GM23338 (cell line): ENCODE results near the gene VKORC1L1. TPM values are rescaled to one million over a fixed set of nuclear protein-coding genes. Genes with fewer than 3 reads are reported as not detected.

Experiments used
- ATAC-seq: fragments of 200-7000 bp; cut with Tn5 transposase; 3 replicates; pipeline ENCODE4 v1.9.1; 2020
- DNase-seq: peaks from one replicate; pipeline ENCODE4 v3.0.0-alpha.2; 2015; ENCODE audit warnings: low spot score
- H2AFZ ChIP-seq: fragments of 200-600 bp; sonication (generic); 2 replicates; pipeline ENCODE4 v1.8.0; 2016; ENCODE audit warnings: antibody characterized with exemption, mild to moderate bottlenecking, moderate library complexity
- H3F3A ChIP-seq: fragments of 200-600 bp; sonication (generic); replicated peaks from 2 replicates; pipeline ENCODE4 v1.8.0; 2017; ENCODE audit warnings: antibody characterized with exemption, mixed run types, low read depth
- H3K27ac ChIP-seq: fragments of 200-600 bp; sonication (generic); 2 replicates; pipeline ENCODE4 v1.6.1; 2016; ENCODE audit warnings: low read depth
- H3K27me3 ChIP-seq: fragments of 200-600 bp; sonication (generic); 2 replicates; pipeline ENCODE4 v1.8.0; 2016; ENCODE audit warnings: mild to moderate bottlenecking, mixed run types, moderate library complexity; ENCODE audit not compliant: insufficient read depth
- H3K36me3 ChIP-seq: fragments of 200-600 bp; sonication (generic); 2 replicates; pipeline ENCODE4 v1.8.0; 2016; ENCODE audit warnings: mild to moderate bottlenecking; ENCODE audit not compliant: insufficient read depth
- H3K4me1 ChIP-seq: fragments of 200-600 bp; sonication (generic); 2 replicates; pipeline ENCODE4 v1.8.0; 2016; ENCODE audit warnings: mild to moderate bottlenecking, moderate library complexity; ENCODE audit not compliant: insufficient read depth
- H3K4me2 ChIP-seq: fragments of 200-600 bp; sonication (generic); 2 replicates; pipeline ENCODE4 v1.7.1; 2017; ENCODE audit warnings: mixed run types
- H3K4me3 ChIP-seq: fragments of 200-600 bp; sonication (generic); 2 replicates; pipeline ENCODE4 v1.6.1; 2016; ENCODE audit warnings: mixed run types
- H3K79me2 ChIP-seq: fragments of 200-600 bp; sonication (generic); replicated peaks from 2 replicates; pipeline ENCODE4 v1.8.0; 2017; ENCODE audit warnings: mild to moderate bottlenecking; ENCODE audit not compliant: insufficient read depth
- H3K9me2 ChIP-seq: fragments of 200-600 bp; sonication (generic); 2 replicates; pipeline ENCODE4 v1.8.0; 2017; ENCODE audit not compliant: insufficient read depth
- H4K20me1 ChIP-seq: fragments of 200-600 bp; sonication (generic); replicated peaks from 2 replicates; pipeline ENCODE4 v1.8.0; 2017; ENCODE audit warnings: mild to moderate bottlenecking; ENCODE audit not compliant: insufficient read depth
- H3K27ac Mint-ChIP-seq: 2 replicates; pipeline ENCODE4 v1.8.0; 2020; ENCODE audit warnings: inconsistent platforms, mild to moderate bottlenecking, moderate library complexity, mixed read lengths
- H3K27me3 Mint-ChIP-seq: 3 replicates; pipeline ENCODE4 v1.8.0; 2022; ENCODE audit warnings: low read depth, mild to moderate bottlenecking, moderate library complexity, mixed read lengths, inconsistent platforms; ENCODE audit not compliant: insufficient read depth, poor library complexity
- H3K36me3 Mint-ChIP-seq: 3 replicates; pipeline ENCODE4 v1.8.0; 2021; ENCODE audit warnings: low read depth, mild to moderate bottlenecking, inconsistent platforms, moderate library complexity, mixed read lengths
- H3K4me1 Mint-ChIP-seq: 3 replicates; pipeline ENCODE4 v1.8.0; 2020; ENCODE audit warnings: mild to moderate bottlenecking, inconsistent platforms, mixed read lengths
- H3K4me3 Mint-ChIP-seq: 3 replicates; pipeline ENCODE4 v1.8.0; 2021; ENCODE audit warnings: moderate library complexity, mild to moderate bottlenecking, inconsistent platforms, mixed read lengths
- H3K9me3 Mint-ChIP-seq: 3 replicates; pipeline ENCODE4 v1.8.0; 2020; ENCODE audit warnings: moderate library complexity, mild to moderate bottlenecking, inconsistent platforms, mixed read lengths
- CREB1 ChIP-seq: fragments of 250-450 bp; sonication (Bioruptor Pico); IDR thresholded peaks from 2 replicates; pipeline ENCODE4 v1.5.0; 2020; ENCODE audit warnings: low read depth, mild to moderate bottlenecking, moderate library complexity
- EZH2 ChIP-seq: fragments of 200-600 bp; sonication (generic); IDR thresholded peaks from one replicate; pipeline ENCODE4 v1.8.0; 2017; ENCODE audit warnings: antibody characterized with exemption, mild to moderate bottlenecking, low read depth; ENCODE audit not compliant: unreplicated experiment
- EZH2phosphoT487 ChIP-seq: fragments of 200-600 bp; sonication (generic); IDR thresholded peaks from one replicate; pipeline ENCODE4 v1.8.1; 2018; ENCODE audit warnings: antibody characterized with exemption; ENCODE audit not compliant: unreplicated experiment
- JUNB ChIP-seq: IDR thresholded peaks from one replicate; pipeline ENCODE4 v1.6.1; 2016; ENCODE audit warnings: antibody characterized with exemption; ENCODE audit not compliant: unreplicated experiment
- NANOG ChIP-seq: IDR thresholded peaks from 2 replicates; pipeline ENCODE4 v1.6.1; 2016; ENCODE audit warnings: antibody characterized with exemption, borderline replicate concordance
- POLR2AphosphoS5 ChIP-seq: IDR thresholded peaks from 2 replicates; pipeline ENCODE4 v1.6.1; 2016; ENCODE audit warnings: antibody characterized with exemption, low read depth
- ZNF114 ChIP-seq: fragments of 250-450 bp; sonication (Bioruptor Pico); IDR thresholded peaks from 2 replicates; pipeline ENCODE4 v1.5.0; 2020; ENCODE audit warnings: mild to moderate bottlenecking, moderate library complexity
- polyA plus RNA-seq: library from polyadenylated mRNA; unstranded; fragments of >200 nt; fragmentation: Nextera tagmentation; extraction: Ambion mirVana; gene quantifications from 2 replicates; pipeline ENCODE4 v1.2.1, GENCODE V29; 2016
- total RNA-seq: library from RNA; depleted of rRNA; stranded (reverse); fragments of >200 nt; shearing (Covaris generic); gene quantifications from 2 replicates; pipeline ENCODE4 v1.2.3, GENCODE V29; 2014
- TF ChIP-seq, protein P1 (sequence below), 2 experiments: fragments of 200-600 bp in 1 of 2; sonication (generic) in 1 of 2; conservative IDR thresholded peaks; 2 replicates each; pipeline versions ENCODE4 v1.5.1 to v1.6.1; 2016 to 2017; ENCODE audit warnings: antibody characterized with exemption in 2 of 2, low read depth in 2 of 2, mild to moderate bottlenecking in 2 of 2, moderate library complexity in 1 of 2
- TF ChIP-seq, protein P2 (sequence below): IDR thresholded peaks from one replicate; pipeline ENCODE4 v1.6.1; 2018; ENCODE audit warnings: antibody characterized with exemption; ENCODE audit not compliant: unreplicated experiment
- TF ChIP-seq, protein P3 (sequence below): IDR thresholded peaks from 2 replicates; pipeline ENCODE4 v1.6.1; 2016; ENCODE audit warnings: antibody characterized with exemption

The VKORC1L1 gene
- total and polyA plus RNA-seq, 2 experiments from 2014 or later, result 21.5 to 30.3 TPM

DNA sequence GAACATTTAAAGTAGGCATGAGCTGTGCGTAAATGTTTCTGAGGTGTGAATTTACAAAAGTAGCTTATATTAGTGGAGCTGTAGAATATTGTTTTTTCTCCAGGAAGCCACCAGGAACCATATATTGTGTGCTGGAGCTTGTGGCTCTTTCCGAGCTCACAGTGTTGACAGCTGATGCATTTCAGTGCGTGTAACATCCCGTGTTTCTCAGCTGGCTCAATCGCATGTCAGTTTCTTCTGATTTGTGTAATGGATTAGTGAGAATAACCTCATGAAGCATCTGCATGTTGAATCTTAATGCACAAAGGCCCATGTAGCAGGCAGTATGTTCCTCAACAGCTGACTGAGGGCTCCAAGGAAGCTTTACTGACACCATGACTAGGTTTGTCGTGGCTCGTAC, 39.4 kb downstream of the VKORC1L1 start (continued):
- TF ChIP-seq, protein P1, sequence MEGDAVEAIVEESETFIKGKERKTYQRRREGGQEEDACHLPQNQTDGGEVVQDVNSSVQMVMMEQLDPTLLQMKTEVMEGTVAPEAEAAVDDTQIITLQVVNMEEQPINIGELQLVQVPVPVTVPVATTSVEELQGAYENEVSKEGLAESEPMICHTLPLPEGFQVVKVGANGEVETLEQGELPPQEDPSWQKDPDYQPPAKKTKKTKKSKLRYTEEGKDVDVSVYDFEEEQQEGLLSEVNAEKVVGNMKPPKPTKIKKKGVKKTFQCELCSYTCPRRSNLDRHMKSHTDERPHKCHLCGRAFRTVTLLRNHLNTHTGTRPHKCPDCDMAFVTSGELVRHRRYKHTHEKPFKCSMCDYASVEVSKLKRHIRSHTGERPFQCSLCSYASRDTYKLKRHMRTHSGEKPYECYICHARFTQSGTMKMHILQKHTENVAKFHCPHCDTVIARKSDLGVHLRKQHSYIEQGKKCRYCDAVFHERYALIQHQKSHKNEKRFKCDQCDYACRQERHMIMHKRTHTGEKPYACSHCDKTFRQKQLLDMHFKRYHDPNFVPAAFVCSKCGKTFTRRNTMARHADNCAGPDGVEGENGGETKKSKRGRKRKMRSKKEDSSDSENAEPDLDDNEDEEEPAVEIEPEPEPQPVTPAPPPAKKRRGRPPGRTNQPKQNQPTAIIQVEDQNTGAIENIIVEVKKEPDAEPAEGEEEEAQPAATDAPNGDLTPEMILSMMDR (conservative IDR thresholded peaks at IDR 0.05; ENCODE audit: low read depth in 2 of 2), result no peak
- no peak for TF ChIP-seq ZNF114 (CRISPR knock-in tag)
- TF ChIP-seq EZH2, result no peak

DNA sequence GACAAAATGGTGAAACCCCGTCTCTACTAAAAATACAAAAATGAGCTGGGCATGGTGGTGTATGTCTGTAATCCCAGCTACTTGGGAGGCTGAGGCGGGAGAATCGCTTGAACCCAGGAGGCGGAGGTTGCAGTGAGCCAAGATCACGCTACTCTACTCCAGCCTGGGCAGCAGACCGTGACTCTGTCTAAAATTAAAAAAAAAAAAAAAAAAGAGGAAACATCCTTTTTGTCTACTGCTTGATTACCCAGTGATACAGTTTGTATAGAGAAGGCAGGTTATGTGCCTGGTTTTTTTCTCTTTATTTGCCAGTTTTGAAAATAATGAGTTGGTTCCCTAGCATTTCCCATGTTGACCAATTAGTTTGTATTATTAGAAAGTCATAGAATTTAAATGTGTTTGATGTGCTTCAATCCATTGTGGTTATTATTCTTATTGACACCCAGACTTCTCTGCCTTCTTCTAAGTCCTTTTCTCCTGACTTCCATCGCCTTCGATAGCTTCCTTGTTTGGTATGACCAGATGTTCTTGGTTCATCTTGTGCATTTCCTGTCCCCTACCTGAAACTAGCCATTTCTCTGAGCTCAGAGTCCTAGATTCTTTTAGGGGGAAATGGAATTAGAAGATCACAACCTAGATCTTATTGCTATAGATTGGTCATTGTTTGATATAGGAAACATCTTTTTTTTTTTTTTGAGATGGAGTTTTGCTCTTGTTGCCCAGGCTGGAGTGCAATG, 43.2 kb downstream of the VKORC1L1 start:
- no peaks in the 10 kb centered on the region for H3K9me3 Mint-ChIP-seq
- no peak overlapping the region for H3K4me3 Mint-ChIP-seq
- no peak overlapping the region; the same call in 1 of the 2 replicates for H3K27ac Mint-ChIP-seq
- no peak overlapping the region for H2AFZ ChIP-seq
- TF ChIP-seq NANOG (no peak), EZH2phosphoT487 (no peak), POLR2AphosphoS5 (no peak), ZNF114 (CRISPR knock-in tag) (no peak), CREB1 (CRISPR knock-in tag) (no peak), JUNB (no peak)
- TF ChIP-seq, protein P2, sequence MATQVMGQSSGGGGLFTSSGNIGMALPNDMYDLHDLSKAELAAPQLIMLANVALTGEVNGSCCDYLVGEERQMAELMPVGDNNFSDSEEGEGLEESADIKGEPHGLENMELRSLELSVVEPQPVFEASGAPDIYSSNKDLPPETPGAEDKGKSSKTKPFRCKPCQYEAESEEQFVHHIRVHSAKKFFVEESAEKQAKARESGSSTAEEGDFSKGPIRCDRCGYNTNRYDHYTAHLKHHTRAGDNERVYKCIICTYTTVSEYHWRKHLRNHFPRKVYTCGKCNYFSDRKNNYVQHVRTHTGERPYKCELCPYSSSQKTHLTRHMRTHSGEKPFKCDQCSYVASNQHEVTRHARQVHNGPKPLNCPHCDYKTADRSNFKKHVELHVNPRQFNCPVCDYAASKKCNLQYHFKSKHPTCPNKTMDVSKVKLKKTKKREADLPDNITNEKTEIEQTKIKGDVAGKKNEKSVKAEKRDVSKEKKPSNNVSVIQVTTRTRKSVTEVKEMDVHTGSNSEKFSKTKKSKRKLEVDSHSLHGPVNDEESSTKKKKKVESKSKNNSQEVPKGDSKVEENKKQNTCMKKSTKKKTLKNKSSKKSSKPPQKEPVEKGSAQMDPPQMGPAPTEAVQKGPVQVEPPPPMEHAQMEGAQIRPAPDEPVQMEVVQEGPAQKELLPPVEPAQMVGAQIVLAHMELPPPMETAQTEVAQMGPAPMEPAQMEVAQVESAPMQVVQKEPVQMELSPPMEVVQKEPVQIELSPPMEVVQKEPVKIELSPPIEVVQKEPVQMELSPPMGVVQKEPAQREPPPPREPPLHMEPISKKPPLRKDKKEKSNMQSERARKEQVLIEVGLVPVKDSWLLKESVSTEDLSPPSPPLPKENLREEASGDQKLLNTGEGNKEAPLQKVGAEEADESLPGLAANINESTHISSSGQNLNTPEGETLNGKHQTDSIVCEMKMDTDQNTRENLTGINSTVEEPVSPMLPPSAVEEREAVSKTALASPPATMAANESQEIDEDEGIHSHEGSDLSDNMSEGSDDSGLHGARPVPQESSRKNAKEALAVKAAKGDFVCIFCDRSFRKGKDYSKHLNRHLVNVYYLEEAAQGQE, result no peak
- TF ChIP-seq, protein P3, sequence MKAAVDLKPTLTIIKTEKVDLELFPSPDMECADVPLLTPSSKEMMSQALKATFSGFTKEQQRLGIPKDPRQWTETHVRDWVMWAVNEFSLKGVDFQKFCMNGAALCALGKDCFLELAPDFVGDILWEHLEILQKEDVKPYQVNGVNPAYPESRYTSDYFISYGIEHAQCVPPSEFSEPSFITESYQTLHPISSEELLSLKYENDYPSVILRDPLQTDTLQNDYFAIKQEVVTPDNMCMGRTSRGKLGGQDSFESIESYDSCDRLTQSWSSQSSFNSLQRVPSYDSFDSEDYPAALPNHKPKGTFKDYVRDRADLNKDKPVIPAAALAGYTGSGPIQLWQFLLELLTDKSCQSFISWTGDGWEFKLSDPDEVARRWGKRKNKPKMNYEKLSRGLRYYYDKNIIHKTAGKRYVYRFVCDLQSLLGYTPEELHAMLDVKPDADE, result no peak
- TF ChIP-seq, protein P1 (conservative IDR thresholded peaks at IDR 0.05; ENCODE audit: low read depth in 2 of 2), result no peak
- H3K27me3 ChIP-seq, result no peaks in the 10 kb centered on the region
- H3K36me3 ChIP-seq, result no peaks in the 10 kb centered on the region; the same call in 1 of the 2 replicates
- ATAC-seq (no peak), DNase-seq (no peak)
- no peaks in the 10 kb centered on the region for H3F3A ChIP-seq
- no peak overlapping the region for H3K4me3 ChIP-seq
- H3K4me1 Mint-ChIP-seq, result no peaks in the 10 kb centered on the region; the same call in 2 of the 3 replicates
- H3K79me2 ChIP-seq, result peaks cover 42% of the 10 kb centered on the region
- no peak overlapping the region for H3K4me2 ChIP-seq
- H4K20me1 ChIP-seq, result peaks cover 15% of the 10 kb centered on the region
- no peaks in the 10 kb centered on the region; the same call in 2 of the 3 replicates for H3K36me3 Mint-ChIP-seq
- H3K27me3 Mint-ChIP-seq, result no peaks in the 10 kb centered on the region
- H3K4me1 ChIP-seq, result 0 out of 2 replicates have a peak, but pooled peaks cover under 1% of the 10 kb centered on the region
- no peak overlapping the region for H3K27ac ChIP-seq
- no peaks in the 10 kb centered on the region for H3K9me2 ChIP-seq
